GM21576 (cell line): ENCODE data around the gene PTPRU.
"Not testable (repeated sequence)": the region's sequence is repeated elsewhere in the genome, so short reads cannot be mapped to it uniquely, and the experiment has no call there.

Experiments
- ATAC-seq: cut with Tn5 transposase; IDR thresholded peaks from one replicate; pipeline ENCODE4 v1.9.1; 2021; ENCODE audit warnings: mild to moderate bottlenecking, moderate library complexity; ENCODE audit not compliant: unreplicated experiment

The PTPRU gene

DNA sequence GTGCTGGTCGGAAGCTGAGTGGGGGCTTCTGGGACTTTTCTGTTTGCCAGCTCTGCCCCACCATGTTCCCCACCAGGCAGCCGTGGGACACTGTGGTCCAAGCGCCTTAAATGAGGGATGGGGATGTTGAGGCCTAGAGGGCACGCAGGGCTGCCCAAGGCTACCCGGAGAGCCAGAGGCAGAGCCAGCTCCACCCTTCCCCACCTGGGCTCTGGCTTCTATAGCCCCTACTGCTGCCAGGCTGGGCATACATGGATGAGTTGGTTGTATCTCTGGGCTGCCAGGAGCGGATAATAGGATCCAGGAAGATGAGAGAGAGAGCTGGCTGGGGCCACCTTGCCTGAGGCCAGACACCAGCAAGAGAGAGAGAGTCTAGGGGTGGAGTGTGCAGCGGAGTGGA, 49.4 kb downstream of the PTPRU start:
- no peak for ATAC-seq

- ATAC-seq: no peak
These were observed 50.0 kb downstream of the PTPRU start for GRCh38 chr1:29286194-29286767.

GRCh38 chr1:29289493-29289892, 53.2 kb downstream of the PTPRU start:
- ATAC-seq: no peak

GRCh38 chr1:29290414-29290985, 54.2 kb downstream of the PTPRU start:
- ATAC-seq: no peak

DNA sequence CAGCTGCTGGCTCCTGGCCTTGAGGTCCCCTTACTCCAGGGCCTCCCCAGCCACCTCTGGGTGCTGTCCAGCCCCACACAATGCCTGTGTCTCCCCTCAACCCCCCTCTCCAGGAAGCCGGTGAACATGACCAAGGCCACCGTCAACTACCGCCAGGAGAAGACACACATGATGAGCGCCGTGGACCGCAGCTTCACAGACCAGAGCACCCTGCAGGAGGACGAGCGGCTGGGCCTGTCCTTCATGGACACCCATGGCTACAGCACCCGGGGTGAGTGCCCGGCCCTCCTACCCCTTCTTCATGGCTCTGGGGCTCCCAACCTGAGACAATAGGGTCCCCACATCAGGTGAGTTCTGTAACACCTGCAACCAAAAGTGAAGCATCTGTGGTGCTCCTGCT, 55.4 kb downstream of the PTPRU start:
- ATAC-seq: no peak

DNA sequence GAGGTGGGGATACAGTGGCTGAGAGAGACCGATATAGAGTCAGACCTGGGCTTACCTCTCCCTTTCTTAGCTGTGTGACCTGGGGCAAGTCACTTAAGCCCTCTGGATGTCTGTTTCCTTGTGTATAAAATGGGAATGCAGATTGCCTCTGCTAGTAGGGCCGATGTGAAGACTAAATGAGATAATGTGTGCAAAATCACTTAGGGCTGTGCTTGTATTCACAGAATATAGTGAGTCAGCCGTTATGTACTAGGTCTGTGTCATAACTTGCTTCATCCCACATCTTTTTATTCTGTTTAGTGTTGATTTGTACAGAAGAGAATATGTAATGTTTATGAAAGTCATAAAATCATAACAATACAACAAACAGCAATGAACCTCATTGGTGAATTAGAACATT, 56.0 kb downstream of the PTPRU start:
- ATAC-seq: no peak

GRCh38 chr1:29297450-29297849, 61.1 kb downstream of the PTPRU start:
- ATAC-seq: no peak

DNA sequence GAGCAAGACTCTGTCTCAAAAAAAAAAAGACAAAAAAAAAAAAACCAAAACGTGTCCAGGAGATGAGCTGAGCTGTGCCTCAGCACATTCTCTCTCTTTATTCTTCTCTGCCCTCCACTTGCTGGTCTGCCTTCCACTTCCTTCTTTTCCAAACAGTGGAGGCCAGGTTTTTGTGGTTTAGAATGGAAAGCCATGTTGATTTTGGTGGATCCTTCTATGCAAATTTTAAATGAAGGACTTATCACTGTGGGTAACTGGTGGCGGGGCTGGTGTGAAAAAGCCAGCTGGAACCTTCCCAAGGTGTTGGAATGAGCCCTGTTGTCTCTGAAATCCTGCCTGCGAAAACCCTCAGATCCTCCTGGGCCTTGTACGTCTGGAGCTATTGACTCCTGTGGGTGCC, 61.9 kb downstream of the PTPRU start:
- no peak for ATAC-seq

DNA sequence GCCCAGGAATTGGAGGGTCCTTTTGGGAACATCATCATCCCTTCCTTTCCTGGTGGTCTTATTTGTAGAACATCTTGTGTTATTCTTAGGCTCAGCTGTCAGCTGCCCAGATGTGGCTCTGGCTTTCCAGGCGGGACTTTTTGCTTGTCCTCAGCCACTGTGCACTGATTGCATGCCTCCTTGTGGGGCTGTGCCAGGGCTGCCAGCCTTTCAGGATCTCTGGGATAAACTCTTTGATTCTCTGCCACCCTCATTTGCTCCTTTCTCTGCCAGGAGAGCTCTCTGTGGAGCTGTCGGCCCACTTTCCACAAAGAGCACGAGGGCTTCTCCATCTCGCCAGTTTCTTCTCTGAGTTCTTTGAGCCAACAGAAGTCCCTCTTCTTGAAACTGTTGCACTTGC, 63.1 kb downstream of the PTPRU start:
- ATAC-seq: no peak

DNA sequence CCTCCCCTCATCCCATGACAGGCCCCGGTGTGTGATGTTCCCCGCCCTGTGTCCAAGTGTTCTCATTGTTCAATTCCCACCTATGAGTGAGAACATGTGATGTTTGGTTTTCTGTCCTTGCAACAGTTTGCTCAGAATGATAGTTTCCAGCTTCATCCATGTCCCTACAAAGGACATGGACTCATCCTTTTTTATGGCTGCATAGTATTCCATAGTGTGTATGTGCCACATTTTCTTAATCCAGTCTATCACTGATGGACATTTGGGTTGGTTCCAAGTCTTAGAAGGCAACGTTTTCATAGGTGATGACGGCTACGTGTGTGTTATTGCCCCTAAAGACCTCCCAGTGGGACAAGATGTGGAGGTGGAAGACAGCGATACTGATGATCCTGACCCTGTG, 65.4 kb downstream of the PTPRU start:
- ATAC-seq: not testable (repeated sequence)

- no peak for ATAC-seq
These were observed 67.1 kb downstream of the PTPRU start for GRCh38 chr1:29303201-29304024.

- ATAC-seq: no peak
These were observed 67.8 kb downstream of the PTPRU start for GRCh38 chr1:29304025-29304684.

DNA sequence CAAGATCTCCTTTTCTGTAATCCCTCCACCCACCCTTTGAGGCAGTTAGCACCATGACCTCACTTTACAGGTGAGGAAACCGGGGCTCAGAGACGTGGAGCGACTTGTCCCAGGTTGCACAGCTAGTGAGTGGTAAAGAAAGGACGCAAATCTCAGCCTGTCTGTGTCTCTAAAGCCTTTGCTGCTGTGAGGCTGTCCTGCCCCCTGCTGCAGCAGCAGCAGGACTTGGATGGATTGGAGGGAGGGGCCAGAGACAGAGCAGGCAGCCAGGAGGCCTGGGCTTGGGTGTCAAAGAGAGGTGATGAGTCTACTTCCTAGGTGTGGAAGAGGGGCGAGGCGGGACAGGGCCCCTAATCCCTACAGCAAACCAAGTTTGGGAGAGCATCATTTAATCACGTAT, 69.6 kb downstream of the PTPRU start:
- ATAC-seq: no peak

- no peak for ATAC-seq
These were observed 70.3 kb downstream of the PTPRU start for GRCh38 chr1:29306471-29307140.

DNA sequence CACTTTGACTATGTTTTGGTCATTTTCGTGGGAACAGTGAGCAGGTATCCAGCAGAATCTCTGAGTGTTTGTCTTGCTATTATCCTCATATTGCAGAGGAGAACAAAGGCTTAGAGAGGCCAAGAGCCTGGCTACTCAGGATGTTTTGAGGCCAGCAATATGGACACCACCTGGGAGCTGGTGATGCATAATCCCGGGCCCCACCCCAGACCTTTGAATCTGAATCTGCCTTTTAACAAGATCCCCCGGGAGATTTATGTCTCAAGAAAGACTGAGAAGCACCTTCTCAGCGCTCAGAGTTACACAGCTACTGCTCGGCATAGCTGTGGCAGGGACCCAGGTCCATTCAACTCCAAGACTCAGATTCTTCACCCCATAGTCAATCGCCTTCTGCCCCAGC, 72.8 kb downstream of the PTPRU start:
- no peak for ATAC-seq

GRCh38 chr1:29309621-29310020, 73.3 kb downstream of the PTPRU start:
- ATAC-seq: no peak

DNA sequence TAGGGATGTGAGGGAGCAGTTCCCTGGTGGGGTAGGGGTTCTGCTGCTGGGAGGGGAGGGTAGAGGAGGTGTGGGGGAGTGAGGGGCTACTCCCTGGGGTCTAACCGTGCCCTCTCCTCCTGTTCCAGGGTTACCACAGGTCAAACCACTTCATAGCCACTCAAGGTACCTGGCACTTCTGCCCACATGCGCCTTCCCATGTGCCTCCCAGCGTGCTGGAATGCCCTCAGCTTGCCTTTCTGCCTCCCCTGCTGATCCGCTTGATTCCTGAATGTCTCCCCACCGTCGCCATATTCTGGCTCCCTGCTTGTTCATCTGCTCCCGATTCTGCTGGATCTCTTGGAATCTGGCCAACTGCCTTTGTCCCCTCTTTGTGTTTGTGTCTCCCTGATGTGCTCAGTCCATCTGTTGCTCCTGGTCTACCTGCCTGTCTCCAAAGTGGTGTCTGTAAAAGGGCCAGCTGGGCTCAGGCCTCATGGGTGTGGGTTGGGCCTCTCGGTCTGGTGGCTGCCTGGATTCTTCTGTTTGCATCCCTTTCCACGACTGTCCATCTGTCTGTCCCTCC, 74.4 kb downstream of the PTPRU start:
- ATAC-seq: no peak

DNA sequence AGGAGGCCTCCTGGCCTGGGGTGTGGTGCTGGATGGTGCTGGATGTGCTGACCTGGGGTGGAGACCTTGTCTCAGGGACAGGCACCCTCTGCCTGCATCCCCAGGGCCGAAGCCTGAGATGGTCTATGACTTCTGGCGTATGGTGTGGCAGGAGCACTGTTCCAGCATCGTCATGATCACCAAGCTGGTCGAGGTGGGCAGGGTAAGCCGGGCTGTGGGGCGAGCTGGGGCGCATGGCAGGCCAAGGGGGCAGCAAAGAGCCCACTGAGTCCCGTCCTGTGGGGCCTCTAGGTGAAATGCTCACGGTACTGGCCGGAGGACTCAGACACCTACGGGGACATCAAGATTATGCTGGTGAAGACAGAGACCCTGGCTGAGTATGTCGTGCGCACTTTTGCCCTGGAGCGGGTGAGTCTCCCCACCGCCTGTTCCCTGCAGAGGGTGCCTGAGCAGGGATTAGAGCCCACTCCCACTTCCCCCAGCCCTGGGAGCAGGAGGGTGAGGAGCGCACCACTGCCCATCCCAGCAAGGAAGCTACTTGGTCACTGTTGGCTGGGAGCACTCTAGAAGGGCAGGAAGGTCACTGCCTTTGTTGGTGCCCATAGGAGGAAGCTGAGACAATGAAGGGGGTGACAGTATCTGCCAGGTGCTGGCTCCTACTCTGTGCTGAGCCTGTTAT, 75.2 kb downstream of the PTPRU start:
- no peak for ATAC-seq

- ATAC-seq: no peak
These were observed 76.4 kb downstream of the PTPRU start for GRCh38 chr1:29312469-29313461.
